Measurements from ENCODE around the gene ICA1L.

Gene ICA1L

DNA sequence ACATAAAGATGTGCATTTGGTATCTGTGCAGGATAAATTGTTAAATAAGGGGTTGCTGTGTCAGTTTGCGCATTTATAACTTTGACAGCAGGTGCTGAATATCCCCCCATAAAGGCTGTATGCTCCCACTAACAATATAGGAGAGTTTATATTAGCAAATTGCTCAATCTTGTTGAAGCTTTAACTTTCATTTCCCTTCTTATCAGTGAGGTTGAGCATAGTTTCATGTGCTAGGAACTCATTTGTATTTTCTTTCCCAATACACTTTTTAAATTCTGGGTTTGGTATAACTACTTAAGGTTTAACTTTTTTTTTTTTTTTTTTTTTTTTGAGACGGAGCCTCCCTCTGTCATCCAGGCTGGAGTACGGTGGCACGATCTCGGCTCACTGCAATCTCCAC lies 147.8 kb downstream of the ICA1L start:
- DNase-seq = no peak
